ENCODE data around the gene SDCCAG8.

Gene SDCCAG8

DNA sequence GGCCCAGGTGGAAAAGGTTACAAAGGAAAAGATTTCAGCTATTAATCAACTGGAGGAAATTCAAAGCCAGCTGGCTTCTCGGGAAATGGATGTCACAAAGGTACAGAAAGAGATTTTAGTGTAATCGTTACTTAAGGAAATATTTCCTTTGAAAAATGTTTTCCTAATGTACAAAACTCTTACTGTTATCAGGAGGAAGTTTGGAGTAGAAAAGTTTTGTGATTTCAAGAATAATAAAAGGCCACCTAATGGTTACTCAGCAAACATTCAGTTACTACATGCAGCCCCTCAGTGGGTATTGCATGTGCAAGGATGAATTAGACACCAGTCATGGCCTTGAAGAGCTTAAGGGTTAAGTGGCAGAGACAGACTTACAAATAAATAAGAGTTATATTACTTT is 85.2 kb downstream of the SDCCAG8 start:
- H3K36me3 Mint-ChIP-seq (ENCODE audit: low read depth): peaks cover 47% of the 10 kb centered on the region
- H3K27me3 Mint-ChIP-seq: no peaks in the 10 kb centered on the region
- H3K9me3 Mint-ChIP-seq: no peaks in the 10 kb centered on the region
- intact Hi-C loops (cut with micrococcal nuclease): loop anchor here (10.0 kb wide), 1 partner anchor 604 kb away; no protein-coding TSS in a partner anchor
- no peak overlapping the region for H3K27ac Mint-ChIP-seq
- no peak overlapping the region for H3K4me3 Mint-ChIP-seq
- H3K4me1 Mint-ChIP-seq (ENCODE audit: low read depth): peaks cover 13% of the 10 kb centered on the region

DNA sequence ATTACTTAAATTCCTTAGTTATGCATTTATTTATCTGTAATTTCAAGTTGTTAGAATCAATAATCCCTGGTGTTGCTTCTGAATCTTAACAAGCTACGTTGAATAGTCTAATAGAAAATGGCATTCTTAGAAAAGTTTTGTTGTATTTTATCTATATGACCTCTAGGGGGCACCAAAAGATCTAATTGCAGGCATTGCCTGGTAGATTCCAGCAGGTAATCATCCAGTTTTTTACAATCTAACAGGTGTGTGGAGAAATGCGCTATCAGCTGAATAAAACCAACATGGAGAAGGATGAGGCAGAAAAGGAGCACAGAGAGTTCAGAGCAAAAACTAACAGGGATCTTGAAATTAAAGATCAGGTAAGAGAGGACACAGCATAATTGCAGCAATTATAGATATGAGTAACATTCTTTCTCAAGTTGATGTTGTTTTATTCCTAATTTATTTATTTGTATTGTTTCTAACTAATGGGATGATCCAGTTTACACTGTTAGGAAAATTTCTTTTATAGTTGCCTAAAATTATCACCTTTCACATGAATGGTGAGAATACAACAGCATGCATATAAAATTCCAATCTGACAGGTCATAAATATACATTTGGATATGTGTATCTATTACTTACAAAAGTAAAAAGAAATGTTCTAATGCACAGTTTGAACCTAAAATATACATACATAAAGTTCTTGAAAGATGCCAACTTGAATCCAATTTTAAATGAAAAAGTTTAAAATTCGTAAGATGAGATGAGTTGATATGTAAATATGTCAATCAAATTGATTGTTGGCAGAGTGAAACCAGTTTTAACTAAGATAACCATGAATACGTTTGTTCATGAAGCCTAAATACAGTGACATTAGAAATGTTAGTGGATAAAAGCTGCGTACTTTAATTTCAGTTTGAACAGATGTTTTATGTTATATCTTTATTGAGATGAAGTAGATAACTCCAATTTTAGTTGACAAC is 88.4 kb downstream of the SDCCAG8 start:
- Mint-ChIP-seq H3K4me1 (ENCODE audit: low read depth) (peaks cover 5% of the 10 kb centered on the region), H3K4me3 (no peak overlapping the region), H3K36me3 (ENCODE audit: low read depth) (peaks cover 53% of the 10 kb centered on the region), H3K9me3 (no peaks in the 10 kb centered on the region), H3K27me3 (no peaks in the 10 kb centered on the region), H3K27ac (no peak overlapping the region)
- intact Hi-C loops (cut with micrococcal nuclease): loop anchor here (1.0 to 10.0 kb wide), 3 partner anchors 404 to 929 kb away; no protein-coding TSS in a partner anchor

DNA sequence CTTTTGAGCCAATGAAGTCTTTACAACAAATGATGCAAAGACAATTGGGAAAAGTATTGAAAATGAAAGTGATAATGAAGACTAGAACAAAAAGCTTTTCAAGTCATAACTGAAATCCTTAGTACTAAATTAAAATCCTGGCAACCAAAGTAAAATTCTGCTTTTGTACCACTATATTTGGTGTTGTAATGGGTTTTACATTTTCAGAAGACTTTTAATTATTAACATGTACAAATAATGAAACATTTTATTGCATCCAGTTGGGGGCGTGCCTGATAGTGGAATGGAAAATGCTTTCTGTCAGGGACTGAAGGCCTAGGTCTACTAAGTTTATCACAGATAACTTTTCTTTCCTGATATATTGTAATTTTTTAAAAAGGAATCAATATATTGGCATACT is 89.4 kb downstream of the SDCCAG8 start:
- Mint-ChIP-seq H3K4me1 (ENCODE audit: low read depth) (peaks cover 3% of the 10 kb centered on the region), H3K36me3 (ENCODE audit: low read depth) (peaks cover 58% of the 10 kb centered on the region), H3K9me3 (no peaks in the 10 kb centered on the region), H3K27ac (no peak overlapping the region), H3K4me3 (no peak overlapping the region), H3K27me3 (no peaks in the 10 kb centered on the region)
- intact Hi-C loops (cut with micrococcal nuclease): loop anchor here (2.0 to 10.0 kb wide), 2 partner anchors 600 to 928 kb away; no protein-coding TSS in a partner anchor

DNA sequence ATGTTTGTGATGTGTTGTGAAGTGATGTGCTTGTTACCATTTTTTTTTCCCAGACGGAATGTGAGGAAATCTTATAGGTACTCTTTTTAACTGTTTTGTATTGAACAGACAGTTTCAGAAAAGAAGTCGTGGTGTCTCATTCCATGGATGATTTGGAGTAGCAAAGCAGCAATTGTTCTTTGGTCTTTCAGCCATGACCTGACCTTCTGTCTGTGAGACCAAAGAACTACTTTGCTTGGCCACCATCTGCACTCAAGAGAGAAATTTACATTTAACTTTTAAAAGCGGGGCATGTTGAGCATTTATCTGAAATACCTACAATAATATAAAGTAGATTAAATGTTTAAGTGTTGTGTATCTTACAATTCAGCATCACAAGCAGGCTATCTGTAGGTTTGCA is 90.2 kb downstream of the SDCCAG8 start:
- Mint-ChIP-seq H3K4me1 (ENCODE audit: low read depth) (no peaks in the 10 kb centered on the region), H3K27me3 (no peaks in the 10 kb centered on the region), H3K4me3 (no peak overlapping the region), H3K9me3 (no peaks in the 10 kb centered on the region), H3K27ac (no peak overlapping the region), H3K36me3 (ENCODE audit: low read depth) (peaks cover 58% of the 10 kb centered on the region)
- intact Hi-C loops (cut with micrococcal nuclease): loop anchor here (10.0 kb wide), 1 partner anchor 599 kb away; no protein-coding TSS in a partner anchor

DNA sequence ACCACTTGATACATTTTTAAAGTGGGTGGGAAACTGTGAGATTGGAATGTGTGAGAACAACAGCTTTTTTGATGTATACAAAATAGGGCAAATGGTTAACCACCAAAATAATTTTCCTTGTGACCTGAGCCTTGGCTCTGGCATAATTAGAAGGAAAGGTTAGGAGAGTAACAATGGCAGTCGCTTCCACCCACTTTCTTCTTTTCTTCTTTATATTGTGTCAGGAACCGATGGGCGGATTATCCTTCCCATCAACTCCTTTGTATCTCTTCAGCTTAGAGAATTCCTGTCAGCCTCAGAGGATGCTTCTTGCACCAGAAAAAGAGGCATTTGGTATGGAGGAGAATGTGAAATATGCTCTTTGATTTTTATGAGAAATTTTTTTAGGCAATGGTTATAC is 90.6 kb downstream of the SDCCAG8 start:
- Mint-ChIP-seq H3K27me3 (no peaks in the 10 kb centered on the region), H3K4me3 (no peak overlapping the region), H3K36me3 (ENCODE audit: low read depth) (peaks cover 58% of the 10 kb centered on the region), H3K9me3 (no peaks in the 10 kb centered on the region), H3K4me1 (ENCODE audit: low read depth) (no peaks in the 10 kb centered on the region), H3K27ac (no peak overlapping the region)
- intact Hi-C loops (cut with micrococcal nuclease): loop anchor here (10.0 kb wide), 1 partner anchor 598 kb away; no protein-coding TSS in a partner anchor

DNA sequence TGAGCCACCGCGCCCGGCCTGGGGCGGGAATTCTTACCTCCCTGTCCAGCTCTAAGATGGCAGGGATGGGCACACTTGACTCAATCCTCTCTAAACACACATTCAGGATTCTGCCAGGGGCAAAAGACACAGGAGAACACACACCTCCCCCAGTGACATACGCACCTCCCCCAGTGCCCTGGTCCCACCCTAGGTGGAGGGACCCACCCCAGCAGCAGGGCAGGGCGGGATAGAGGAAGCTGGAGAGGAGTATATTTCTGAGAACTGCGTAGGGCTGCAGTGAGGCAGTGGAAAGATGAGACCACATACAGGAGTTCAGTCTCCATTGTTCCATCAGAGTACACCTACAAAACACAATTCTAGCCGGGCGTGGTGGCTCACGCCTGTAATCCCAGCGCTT is 92.5 kb downstream of the SDCCAG8 start:
- intact Hi-C loops (cut with micrococcal nuclease): loop anchor here (10.0 kb wide), 1 partner anchor 596 kb away; no protein-coding TSS in a partner anchor
- Mint-ChIP-seq H3K27me3 (no peaks in the 10 kb centered on the region), H3K36me3 (ENCODE audit: low read depth) (peaks cover 58% of the 10 kb centered on the region), H3K4me3 (no peak overlapping the region), H3K9me3 (no peaks in the 10 kb centered on the region), H3K4me1 (ENCODE audit: low read depth) (no peaks in the 10 kb centered on the region), H3K27ac (no peak overlapping the region)

DNA sequence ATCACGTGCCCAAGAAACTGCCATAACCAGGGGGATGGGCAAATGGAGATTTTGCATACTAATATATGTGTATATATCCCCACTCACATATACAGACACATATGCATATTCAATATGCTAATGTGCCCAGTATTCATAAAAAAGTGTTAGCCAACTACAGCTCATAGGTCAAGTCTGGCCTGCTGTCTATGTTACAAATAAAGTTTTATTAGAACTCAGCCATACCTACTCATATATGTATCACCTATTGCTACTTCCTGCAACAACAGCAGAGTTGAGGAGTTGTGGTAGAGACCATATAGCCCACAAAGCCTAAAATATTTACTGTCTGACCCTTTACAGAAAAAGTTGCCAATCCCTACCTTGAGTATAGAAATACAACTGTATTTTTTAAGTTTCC is 93.3 kb downstream of the SDCCAG8 start:
- Mint-ChIP-seq H3K27ac (no peak overlapping the region), H3K9me3 (no peaks in the 10 kb centered on the region), H3K4me1 (ENCODE audit: low read depth) (no peaks in the 10 kb centered on the region), H3K36me3 (ENCODE audit: low read depth) (peaks cover 54% of the 10 kb centered on the region), H3K27me3 (no peaks in the 10 kb centered on the region), H3K4me3 (no peak overlapping the region)
- intact Hi-C loops (cut with micrococcal nuclease): loop anchor here (10.0 kb wide), 1 partner anchor 596 kb away; no protein-coding TSS in a partner anchor

DNA sequence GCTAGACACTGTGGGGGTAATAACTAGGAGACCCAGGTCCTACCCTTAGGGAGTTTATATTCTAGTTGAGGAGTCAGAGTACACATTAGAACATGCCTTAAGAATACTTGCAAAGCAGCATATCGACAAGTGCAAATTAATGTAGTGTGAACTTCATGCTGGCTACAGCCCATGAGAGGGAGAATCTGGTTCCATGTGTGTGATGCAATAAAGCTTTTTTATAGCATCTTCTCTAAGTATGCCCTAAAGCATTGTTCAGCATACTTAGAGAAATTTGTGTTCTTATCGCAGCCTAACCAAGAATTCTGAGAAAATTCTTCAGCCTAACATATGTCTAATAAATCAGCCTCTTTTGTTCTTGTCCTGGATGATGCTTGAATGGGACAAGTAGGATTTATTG is 95.5 kb downstream of the SDCCAG8 start:
- intact Hi-C loops (cut with micrococcal nuclease): no loop called here
- no peaks in the 10 kb centered on the region for H3K27me3 Mint-ChIP-seq

DNA sequence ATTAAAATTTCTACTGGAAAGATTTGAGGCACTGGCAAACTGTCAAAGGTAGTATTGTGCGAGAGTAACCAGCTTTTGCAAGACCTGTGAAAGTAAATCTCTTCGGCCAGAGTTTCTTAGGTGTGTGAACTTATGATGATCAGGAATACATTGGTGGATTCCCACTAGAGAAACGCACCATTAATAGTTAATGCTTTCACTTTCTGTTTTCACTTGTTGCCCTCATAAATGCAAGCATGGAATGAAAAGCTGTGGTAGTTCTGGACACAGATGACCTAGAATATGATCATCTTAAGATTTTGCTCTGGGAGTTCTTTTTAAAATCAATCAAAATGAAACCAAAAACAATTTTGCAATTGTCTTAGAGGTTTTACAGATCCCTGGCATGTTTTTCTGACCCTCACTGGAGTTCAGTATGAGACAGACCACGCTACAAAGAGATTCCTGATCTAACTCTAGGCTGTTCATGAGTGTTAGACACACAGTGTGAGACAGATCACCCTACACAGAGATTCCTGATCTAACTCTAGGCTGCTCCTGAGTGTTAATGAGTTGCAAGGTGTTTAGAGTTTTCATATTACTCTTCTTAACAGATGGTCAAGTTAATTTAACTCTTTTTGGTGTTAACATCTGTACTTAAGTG is 98.8 kb downstream of the SDCCAG8 start:
- H3K4me3 Mint-ChIP-seq: no peak overlapping the region
- H3K27ac Mint-ChIP-seq: no peak overlapping the region
- peaks cover 46% of the 10 kb centered on the region for H3K36me3 Mint-ChIP-seq (ENCODE audit: low read depth)
- peaks cover 6% of the 10 kb centered on the region for H3K4me1 Mint-ChIP-seq (ENCODE audit: low read depth)
- no peaks in the 10 kb centered on the region for H3K9me3 Mint-ChIP-seq
- intact Hi-C loops (cut with micrococcal nuclease): no loop called here
- no peaks in the 10 kb centered on the region for H3K27me3 Mint-ChIP-seq

More for the DNA sequence above, 95.5 kb downstream of the SDCCAG8 start:
- Mint-ChIP-seq H3K27ac (no peak overlapping the region), H3K4me3 (no peak overlapping the region), H3K4me1 (ENCODE audit: low read depth) (peaks cover 6% of the 10 kb centered on the region), H3K9me3 (no peaks in the 10 kb centered on the region), H3K36me3 (ENCODE audit: low read depth) (peaks cover 54% of the 10 kb centered on the region)

DNA sequence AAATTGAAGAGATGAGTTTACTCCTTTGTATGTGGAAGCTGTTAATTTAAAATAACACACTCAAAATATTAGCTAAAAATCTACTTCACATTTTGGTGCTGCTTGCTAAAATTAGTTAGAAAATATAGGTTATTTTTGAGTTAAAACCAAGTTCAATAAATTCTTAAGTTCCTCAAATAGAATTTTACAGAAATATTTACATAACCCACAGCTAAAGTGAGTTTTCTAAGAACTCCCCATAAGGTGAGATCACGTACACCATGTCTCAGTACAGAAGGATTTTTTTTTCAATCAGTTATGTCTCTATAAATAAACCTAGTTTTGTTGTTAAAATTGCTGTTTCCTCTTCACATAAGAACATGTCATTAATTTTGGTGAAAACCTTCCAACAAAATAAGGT is 108.0 kb downstream of the SDCCAG8 start:
- Mint-ChIP-seq H3K4me3 (no peak overlapping the region), H3K27me3 (no peaks in the 10 kb centered on the region), H3K4me1 (ENCODE audit: low read depth) (no peaks in the 10 kb centered on the region), H3K9me3 (no peaks in the 10 kb centered on the region), H3K36me3 (ENCODE audit: low read depth) (peaks cover 44% of the 10 kb centered on the region), H3K27ac (no peak overlapping the region)
- intact Hi-C loops (cut with micrococcal nuclease): loop anchor here (10.0 kb wide), 1 partner anchor 311 kb away; no protein-coding TSS in a partner anchor

DNA sequence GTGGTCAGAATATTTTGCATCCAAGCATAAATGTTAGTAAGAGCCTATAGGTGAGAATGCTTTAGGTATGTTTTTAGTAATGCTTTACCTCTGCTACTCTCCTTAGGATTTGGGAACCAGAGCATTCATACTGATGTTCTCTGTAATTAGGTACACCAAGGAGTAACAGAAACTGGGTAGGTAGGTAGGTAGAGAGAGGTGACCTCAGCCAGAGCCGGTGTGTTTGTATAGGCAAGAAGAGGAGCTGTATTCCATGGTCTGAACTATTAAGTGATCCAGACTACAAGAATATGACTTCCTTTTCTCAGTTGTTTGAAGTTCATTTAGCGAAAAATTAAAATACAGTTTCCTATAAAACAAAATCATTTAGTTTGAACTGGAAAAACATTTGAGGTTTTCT is 108.5 kb downstream of the SDCCAG8 start:
- intact Hi-C loops (cut with micrococcal nuclease): loop anchor here (10.0 kb wide), 1 partner anchor 310 kb away; no protein-coding TSS in a partner anchor
- H3K27me3 Mint-ChIP-seq: no peaks in the 10 kb centered on the region
- no peak overlapping the region for H3K4me3 Mint-ChIP-seq
- H3K27ac Mint-ChIP-seq: no peak overlapping the region
- H3K36me3 Mint-ChIP-seq (ENCODE audit: low read depth): peaks cover 48% of the 10 kb centered on the region
- no peaks in the 10 kb centered on the region for H3K4me1 Mint-ChIP-seq (ENCODE audit: low read depth)
- H3K9me3 Mint-ChIP-seq: no peaks in the 10 kb centered on the region

DNA sequence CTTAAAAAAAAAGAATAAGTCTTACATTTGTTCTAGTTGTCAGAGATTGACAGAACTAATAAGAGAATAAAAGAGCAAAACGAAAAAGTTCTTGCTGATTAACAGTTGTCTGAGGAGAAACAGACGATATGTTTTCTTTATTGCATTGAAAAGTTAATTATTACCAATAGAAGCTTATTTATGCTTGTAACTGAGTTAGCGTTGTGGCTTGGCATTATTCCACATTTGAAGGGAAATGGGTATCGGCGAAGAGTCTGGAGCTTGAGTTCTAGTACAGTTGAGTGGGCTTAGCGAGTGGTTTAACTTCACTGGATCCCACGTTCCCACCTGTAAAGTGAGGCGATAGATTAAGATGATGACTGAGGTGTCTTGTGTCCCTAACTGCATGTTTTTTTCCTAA is 109.0 kb downstream of the SDCCAG8 start:
- no peaks in the 10 kb centered on the region for H3K27me3 Mint-ChIP-seq
- no peaks in the 10 kb centered on the region for H3K9me3 Mint-ChIP-seq
- no peaks in the 10 kb centered on the region for H3K4me1 Mint-ChIP-seq (ENCODE audit: low read depth)
- no peak overlapping the region for H3K27ac Mint-ChIP-seq
- no peak overlapping the region for H3K4me3 Mint-ChIP-seq
- intact Hi-C loops (cut with micrococcal nuclease): loop anchor here (10.0 kb wide), 1 partner anchor 310 kb away; no protein-coding TSS in a partner anchor
- peaks cover 51% of the 10 kb centered on the region for H3K36me3 Mint-ChIP-seq (ENCODE audit: low read depth)

DNA sequence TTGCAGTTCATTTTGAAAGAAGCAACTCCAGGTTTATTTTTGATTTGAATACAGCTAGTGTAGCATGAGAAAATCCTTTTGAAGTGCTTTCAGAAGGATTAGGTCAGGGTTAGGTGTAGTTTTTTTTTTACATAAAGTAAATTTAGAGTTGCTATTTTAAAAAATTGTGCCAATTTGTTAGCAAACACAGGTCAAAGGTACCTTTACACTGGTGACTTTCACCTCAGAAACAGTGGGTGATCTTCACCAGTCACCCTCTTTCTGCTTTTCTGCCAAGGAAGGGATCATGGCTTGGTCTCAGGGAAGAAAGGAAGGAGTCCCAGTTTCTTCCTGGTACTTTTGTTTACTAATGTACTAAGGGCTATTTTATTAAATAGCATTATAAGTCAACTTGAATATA is 111.5 kb downstream of the SDCCAG8 start:
- Mint-ChIP-seq H3K27me3 (no peaks in the 10 kb centered on the region), H3K9me3 (no peaks in the 10 kb centered on the region), H3K36me3 (ENCODE audit: low read depth) (peaks cover 39% of the 10 kb centered on the region), H3K4me3 (no peak overlapping the region), H3K4me1 (ENCODE audit: low read depth) (no peaks in the 10 kb centered on the region), H3K27ac (no peak overlapping the region)
- intact Hi-C loops (cut with micrococcal nuclease): loop anchor here (10.0 kb wide), 1 partner anchor 307 kb away; no protein-coding TSS in a partner anchor

DNA sequence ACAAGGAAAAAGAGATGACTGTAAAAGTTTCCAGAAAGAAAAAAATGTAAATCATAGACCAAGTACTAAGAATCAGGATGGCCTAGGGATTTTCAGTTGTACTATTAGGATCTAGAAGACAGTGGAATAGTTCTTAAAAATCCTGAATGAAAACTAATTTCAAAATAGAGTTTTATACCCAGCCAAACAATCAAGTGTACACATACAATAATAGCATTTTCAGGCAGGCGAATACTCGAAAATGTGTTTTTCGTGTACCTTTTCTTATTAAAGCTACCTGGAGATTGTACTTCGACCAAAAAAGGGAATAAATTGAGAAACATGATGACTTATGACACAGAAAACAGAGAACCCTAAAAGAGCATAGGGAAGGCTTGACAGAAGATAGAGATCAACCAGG is 118.6 kb downstream of the SDCCAG8 start:
- Mint-ChIP-seq H3K9me3 (peaks cover 18% of the 10 kb centered on the region), H3K27me3 (no peaks in the 10 kb centered on the region), H3K4me1 (ENCODE audit: low read depth) (no peaks in the 10 kb centered on the region), H3K4me3 (no peak overlapping the region), H3K36me3 (ENCODE audit: low read depth) (peaks cover 39% of the 10 kb centered on the region), H3K27ac (no peak overlapping the region)
- intact Hi-C loops (cut with micrococcal nuclease): no loop called here
